Activated CD4-positive, alpha-beta T cell treated with anti-CD3 and anti-CD28 coated beads, Interleukin-2, Interleukin-6, amounts not matched to agents 100 ng/mL and 50 ng/mL, durations not matched to agents 16 hours and 8 hours (primary cell): ENCODE results near the gene DBF4B.
A peak's percentile ranks its signal among the peaks of the same experiment; 100 is the strongest.

Source experiments
- DNase-seq: peaks from one replicate; pipeline ENCODE4 v3.0.0-alpha.2; 2020

Gene DBF4B

GRCh38 chr17:44778656-44779210 lies 70.3 kb downstream of the DBF4B start:
- no peak for DNase-seq

GRCh38 chr17:44779211-44780025 lies 71.0 kb downstream of the DBF4B start:
- peak; percentile 85 for DNase-seq

- DNase-seq = no peak
These were observed 71.7 kb downstream of the DBF4B start for GRCh38 chr17:44780161-44780560.

- DNase-seq = no peak
These were observed 72.5 kb downstream of the DBF4B start for GRCh38 chr17:44780845-44781480.

GRCh38 chr17:44781551-44782325 lies 73.3 kb downstream of the DBF4B start:
- no peak for DNase-seq

- DNase-seq = no peak
These were observed 73.9 kb downstream of the DBF4B start for GRCh38 chr17:44782326-44782850.

- no peak for DNase-seq
These were observed 77.5 kb downstream of the DBF4B start for GRCh38 chr17:44785921-44786320.

GRCh38 chr17:44786551-44787081 lies 78.2 kb downstream of the DBF4B start:
- DNase-seq = no peak

GRCh38 chr17:44787271-44787940 lies 78.9 kb downstream of the DBF4B start:
- no peak for DNase-seq

- DNase-seq = no peak
These were observed 79.7 kb downstream of the DBF4B start for GRCh38 chr17:44788139-44788538.

- no peak for DNase-seq
These were observed 83.8 kb downstream of the DBF4B start for GRCh38 chr17:44792276-44792675.

- no peak for DNase-seq
These were observed 85.7 kb downstream of the DBF4B start for GRCh38 chr17:44793885-44794842.

GRCh38 chr17:44794851-44795413 lies 86.5 kb downstream of the DBF4B start:
- no peak for DNase-seq

GRCh38 chr17:44795421-44795820 lies 87.0 kb downstream of the DBF4B start:
- DNase-seq = no peak

GRCh38 chr17:44795928-44796327 lies 87.5 kb downstream of the DBF4B start:
- no peak for DNase-seq

- DNase-seq = no peak
These were observed 88.3 kb downstream of the DBF4B start for GRCh38 chr17:44796731-44797130.

- DNase-seq = no peak
These were observed 89.3 kb downstream of the DBF4B start for GRCh38 chr17:44797802-44798201.

- no peak for DNase-seq
These were observed 89.9 kb downstream of the DBF4B start for GRCh38 chr17:44798356-44798755.
